Progenitor cell of endocrine pancreas (in vitro differentiated cells): Measurements from ENCODE around the gene TLK1. TPM values are rescaled to one million over a fixed set of nuclear protein-coding genes. Genes with fewer than 3 reads are reported as not detected.

Experiments
- DNase-seq: peaks from one replicate; pipeline ENCODE4 v3.0.0; 2021; ENCODE audit warnings: low spot score; ENCODE audit not compliant: unreplicated experiment
- H3K27ac Mint-ChIP-seq: 2 replicates; pipeline ENCODE4 v1.8.0; 2021; ENCODE audit warnings: mild to moderate bottlenecking, moderate library complexity, mixed read lengths
- H3K27me3 Mint-ChIP-seq: 2 replicates; pipeline ENCODE4 v1.8.0; 2021; ENCODE audit warnings: mixed read lengths
- H3K36me3 Mint-ChIP-seq: 2 replicates; pipeline ENCODE4 v1.8.0; 2022; ENCODE audit warnings: mixed read lengths; ENCODE audit not compliant: insufficient read depth
- H3K4me1 Mint-ChIP-seq: 2 replicates; pipeline ENCODE4 v1.8.0; 2021; ENCODE audit warnings: low read depth, mixed read lengths
- H3K4me3 Mint-ChIP-seq: 2 replicates; pipeline ENCODE4 v1.8.0; 2021; ENCODE audit warnings: low read depth, mild to moderate bottlenecking, moderate library complexity, mixed read lengths
- H3K9me3 Mint-ChIP-seq: 2 replicates; pipeline ENCODE4 v1.8.0; 2021; ENCODE audit warnings: low read depth, mixed read lengths
- total RNA-seq: library from RNA; stranded (reverse); gene quantifications from 2 replicates; pipeline ENCODE4 v1.2.1, GENCODE V29; 2021
- TF ChIP-seq, protein P1 (sequence below): fragments of 200-600 bp; sonication (generic); IDR thresholded peaks from one replicate; pipeline ENCODE4 v1.5.0; 2021; ENCODE audit warnings: antibody characterized with exemption, mild to moderate bottlenecking; ENCODE audit not compliant: unreplicated experiment

The TLK1 gene
- total RNA-seq, 1 donor from 2014 or later = 75.2 TPM

DNA sequence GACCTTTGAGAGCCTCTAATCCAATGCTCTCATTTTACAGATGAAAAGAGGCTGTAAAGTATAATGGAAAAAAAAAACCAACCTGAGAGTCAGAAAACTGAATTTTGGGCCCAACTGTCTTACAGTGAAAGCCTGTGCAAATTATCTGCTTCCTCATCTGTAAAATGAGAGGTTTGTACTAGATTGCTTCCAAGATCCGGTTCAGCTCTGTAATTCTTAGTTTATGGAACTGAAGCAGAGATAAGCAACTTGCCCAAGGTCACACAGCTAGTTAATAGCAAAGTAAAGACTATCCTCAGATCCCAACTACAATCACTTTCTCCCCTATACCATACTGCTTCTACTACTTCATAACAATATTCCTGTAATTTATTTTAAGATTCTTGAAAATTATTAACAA, 6.3 kb downstream of the TLK1 start:
- Mint-ChIP-seq H3K36me3 (no peaks in the 10 kb centered on the region), H3K4me1 (peaks cover 33% of the 10 kb centered on the region), H3K27ac (no peak overlapping the region), H3K9me3 (no peaks in the 10 kb centered on the region), H3K27me3 (no peaks in the 10 kb centered on the region), H3K4me3 (no peak overlapping the region)
- no peak for DNase-seq
- TF ChIP-seq, protein P1, sequence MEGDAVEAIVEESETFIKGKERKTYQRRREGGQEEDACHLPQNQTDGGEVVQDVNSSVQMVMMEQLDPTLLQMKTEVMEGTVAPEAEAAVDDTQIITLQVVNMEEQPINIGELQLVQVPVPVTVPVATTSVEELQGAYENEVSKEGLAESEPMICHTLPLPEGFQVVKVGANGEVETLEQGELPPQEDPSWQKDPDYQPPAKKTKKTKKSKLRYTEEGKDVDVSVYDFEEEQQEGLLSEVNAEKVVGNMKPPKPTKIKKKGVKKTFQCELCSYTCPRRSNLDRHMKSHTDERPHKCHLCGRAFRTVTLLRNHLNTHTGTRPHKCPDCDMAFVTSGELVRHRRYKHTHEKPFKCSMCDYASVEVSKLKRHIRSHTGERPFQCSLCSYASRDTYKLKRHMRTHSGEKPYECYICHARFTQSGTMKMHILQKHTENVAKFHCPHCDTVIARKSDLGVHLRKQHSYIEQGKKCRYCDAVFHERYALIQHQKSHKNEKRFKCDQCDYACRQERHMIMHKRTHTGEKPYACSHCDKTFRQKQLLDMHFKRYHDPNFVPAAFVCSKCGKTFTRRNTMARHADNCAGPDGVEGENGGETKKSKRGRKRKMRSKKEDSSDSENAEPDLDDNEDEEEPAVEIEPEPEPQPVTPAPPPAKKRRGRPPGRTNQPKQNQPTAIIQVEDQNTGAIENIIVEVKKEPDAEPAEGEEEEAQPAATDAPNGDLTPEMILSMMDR = no peak

- Mint-ChIP-seq H3K4me3 (no peak overlapping the region), H3K4me1 (peaks cover 29% of the 10 kb centered on the region)
- no peak for DNase-seq
These were observed 9.9 kb downstream of the TLK1 start for GRCh38 chr2:171150694-171151285.

GRCh38 chr2:171149986-171150693, 10.6 kb downstream of the TLK1 start:
- Mint-ChIP-seq H3K36me3 (peaks cover 2% of the 10 kb centered on the region), H3K4me3 (no peak overlapping the region), H3K9me3 (no peaks in the 10 kb centered on the region), H3K27ac (no peak overlapping the region), H3K27me3 (no peaks in the 10 kb centered on the region), H3K4me1 (peaks cover 27% of the 10 kb centered on the region)
- TF ChIP-seq, protein P1 = no peak
- no peak for DNase-seq

More at GRCh38 chr2:171150694-171151285, 9.9 kb downstream of the TLK1 start:
- TF ChIP-seq, protein P1 = no peak
- peaks cover 2% of the 10 kb centered on the region for H3K36me3 Mint-ChIP-seq
- no peak overlapping the region for H3K27ac Mint-ChIP-seq
- no peaks in the 10 kb centered on the region for H3K27me3 Mint-ChIP-seq
- H3K9me3 Mint-ChIP-seq = no peaks in the 10 kb centered on the region

DNA sequence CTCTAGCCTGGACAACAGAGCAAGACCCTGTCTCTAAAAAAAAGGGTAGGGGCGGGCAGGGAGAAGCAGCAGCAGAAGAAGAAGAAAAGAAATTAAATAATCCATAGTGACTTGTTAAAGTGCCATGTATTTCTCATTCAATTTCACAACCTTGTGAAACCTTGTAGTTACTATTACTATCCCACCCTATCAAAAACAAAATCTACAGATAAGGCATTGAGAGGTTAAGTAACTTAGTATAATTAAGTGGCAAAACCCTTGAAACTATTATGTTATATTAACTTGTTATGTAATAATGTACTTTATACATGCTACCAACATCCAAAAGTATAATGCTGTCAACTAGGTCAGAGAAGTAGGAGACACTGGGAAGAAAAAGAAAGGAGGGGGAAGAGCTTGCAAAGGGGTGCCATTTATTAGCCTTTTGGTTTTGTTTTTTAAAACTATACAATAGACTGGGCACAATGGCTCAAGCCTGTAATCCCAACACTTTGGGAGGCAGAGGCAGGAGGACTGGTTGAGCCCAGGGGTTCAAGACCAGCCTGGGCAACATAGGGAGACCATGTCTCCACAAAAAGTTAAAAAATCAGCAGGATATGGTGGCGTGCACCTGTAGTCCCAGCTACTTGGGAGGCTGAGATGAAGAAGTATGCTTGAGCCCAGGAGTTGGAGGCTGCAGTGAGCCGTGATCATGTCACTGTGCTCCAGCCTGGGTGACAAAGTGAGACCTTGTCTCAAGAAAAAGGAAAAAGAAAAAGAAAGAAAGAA, 11.3 kb downstream of the TLK1 start:
- DNase-seq = no peak
- H3K9me3 Mint-ChIP-seq = no peaks in the 10 kb centered on the region
- TF ChIP-seq, protein P1 = no peak
- H3K36me3 Mint-ChIP-seq = peaks cover 2% of the 10 kb centered on the region
- H3K4me1 Mint-ChIP-seq = peaks cover 28% of the 10 kb centered on the region
- no peaks in the 10 kb centered on the region for H3K27me3 Mint-ChIP-seq
- peak overlapping the region; percentile 44 for H3K27ac Mint-ChIP-seq
- H3K4me3 Mint-ChIP-seq = no peak overlapping the region

DNA sequence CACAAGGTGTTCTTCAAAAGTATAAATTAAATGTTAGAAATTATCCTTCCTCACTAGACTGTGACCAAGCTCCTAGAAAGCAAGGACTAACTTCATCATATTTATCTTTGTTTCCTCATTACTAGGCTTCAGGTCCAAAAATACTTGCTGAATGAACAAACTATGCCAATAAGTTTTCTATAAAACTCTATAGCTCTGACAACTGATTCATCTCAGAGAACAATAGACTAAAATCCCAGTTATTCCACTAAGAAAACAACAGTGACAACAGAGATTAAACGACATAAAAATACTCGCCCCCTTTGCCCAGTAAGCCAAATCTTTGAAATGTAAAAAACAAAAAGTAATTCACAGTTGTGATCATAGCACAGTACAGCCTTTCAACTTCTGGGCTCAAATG, 13.6 kb downstream of the TLK1 start:
- TF ChIP-seq, protein P1 = no peak
- Mint-ChIP-seq H3K4me1 (peaks cover 33% of the 10 kb centered on the region), H3K9me3 (no peaks in the 10 kb centered on the region), H3K4me3 (no peak overlapping the region), H3K27me3 (no peaks in the 10 kb centered on the region), H3K36me3 (peaks cover 4% of the 10 kb centered on the region), H3K27ac (peak overlapping the region; percentile 56)
- DNase-seq = no peak
